H9 (cell line): ENCODE results near the gene PRUNE1. TPM values are rescaled to one million over a fixed set of nuclear protein-coding genes. Genes with fewer than 3 reads are reported as not detected.

Source experiments
- DNase-seq: peaks from one replicate; pipeline ENCODE4 v3.0.0-alpha.2; 2017
- H2AFZ ChIP-seq: one replicate; pipeline ENCODE4 v1.6.1; 2013; ENCODE audit warnings: mild to moderate bottlenecking, low read length, control low read depth, moderate library complexity
- H2AK5ac ChIP-seq: 2 replicates; pipeline ENCODE4 v1.6.1; 2013; ENCODE audit warnings: low read length, control low read depth, mixed read lengths; ENCODE audit not compliant: insufficient read length
- H2BK120ac ChIP-seq: one replicate; pipeline ENCODE4 v1.6.1; 2013; ENCODE audit warnings: low read depth, mild to moderate bottlenecking, low read length, control low read depth, inconsistent platforms; ENCODE audit not compliant: poor library complexity, severe bottlenecking
- H2BK12ac ChIP-seq: 2 replicates; pipeline ENCODE4 v1.6.1; 2013; ENCODE audit warnings: low read length, control low read depth, mixed read lengths, low read depth; ENCODE audit not compliant: insufficient read length
- H2BK15ac ChIP-seq: 2 replicates; pipeline ENCODE4 v1.6.1; 2013; ENCODE audit warnings: low read depth, low read length, control low read depth
- H2BK20ac ChIP-seq: one replicate; pipeline ENCODE4 v1.6.1; 2013; ENCODE audit warnings: low read depth, mild to moderate bottlenecking, low read length, control low read depth, inconsistent platforms; ENCODE audit not compliant: poor library complexity, severe bottlenecking
- H2BK5ac ChIP-seq: 2 replicates; pipeline ENCODE4 v1.6.1; 2013; ENCODE audit warnings: low read length, control low read depth, mixed read lengths; ENCODE audit not compliant: insufficient read length
- H3K14ac ChIP-seq: 2 replicates; pipeline ENCODE4 v1.6.1; 2013; ENCODE audit warnings: low read length, control low read depth; ENCODE audit not compliant: insufficient read depth
- H3K18ac ChIP-seq: 2 replicates; pipeline ENCODE4 v1.6.1; 2013; ENCODE audit warnings: low read depth, mild to moderate bottlenecking, mixed read lengths, low read length, control low read depth; ENCODE audit not compliant: insufficient read length
- H3K23ac ChIP-seq: 2 replicates; pipeline ENCODE4 v1.6.1; 2013; ENCODE audit warnings: low read length, control low read depth, mixed read lengths, low read depth; ENCODE audit not compliant: insufficient read length
- H3K23me2 ChIP-seq: 2 replicates; pipeline ENCODE4 v1.6.1; 2013; ENCODE audit warnings: low read depth, mild to moderate bottlenecking, mixed read lengths, low read length, control low read depth; ENCODE audit not compliant: insufficient read length, poor library complexity, severe bottlenecking
- H3K27ac ChIP-seq: 2 replicates; pipeline ENCODE4 v1.5.1; 2013; ENCODE audit warnings: low read length, control low read depth, mixed read lengths, low read depth; ENCODE audit not compliant: insufficient read length
- H3K27me3 ChIP-seq: 2 replicates; pipeline ENCODE4 v1.6.1; 2013; ENCODE audit warnings: low read length, control low read depth, inconsistent platforms; ENCODE audit not compliant: insufficient read depth
- H3K4ac ChIP-seq: 2 replicates; pipeline ENCODE4 v1.6.1; 2013; ENCODE audit warnings: low read depth, mild to moderate bottlenecking, control low read depth, inconsistent platforms, low read length, moderate library complexity
- H3K4me1 ChIP-seq: 2 replicates; pipeline ENCODE4 v1.6.1; 2013; ENCODE audit warnings: low read length, control low read depth, inconsistent platforms; ENCODE audit not compliant: insufficient read depth
- H3K4me2 ChIP-seq: 2 replicates; pipeline ENCODE4 v1.6.1; 2013; ENCODE audit warnings: low read length, control low read depth, mixed read lengths; ENCODE audit not compliant: insufficient read length, insufficient read depth
- H3K56ac ChIP-seq: 2 replicates; pipeline ENCODE4 v1.6.1; 2013; ENCODE audit warnings: low read depth, mild to moderate bottlenecking, mixed read lengths, low read length, control low read depth; ENCODE audit not compliant: insufficient read length
- H3K79me1 ChIP-seq: 2 replicates; pipeline ENCODE4 v1.6.1; 2013; ENCODE audit warnings: low read depth, mild to moderate bottlenecking, moderate library complexity, low read length, control low read depth, inconsistent platforms; ENCODE audit not compliant: insufficient read depth, poor library complexity, severe bottlenecking
- H3K79me2 ChIP-seq: 2 replicates; pipeline ENCODE4 v1.6.1; 2013; ENCODE audit warnings: low read length, control low read depth, inconsistent platforms; ENCODE audit not compliant: insufficient read depth
- H3K9ac ChIP-seq: 2 replicates; pipeline ENCODE4 v1.6.1; 2013; ENCODE audit warnings: low read length, control low read depth, mixed read lengths; ENCODE audit not compliant: insufficient read length; ENCODE audit errors: extremely low read depth
- H3K9me3 ChIP-seq: one replicate; pipeline ENCODE4 v1.6.1; 2013; ENCODE audit warnings: low read depth, low read length, inconsistent platforms; ENCODE audit not compliant: control insufficient read depth
- H3T11ph ChIP-seq: one replicate; pipeline ENCODE4 v1.6.1; 2013; ENCODE audit warnings: mild to moderate bottlenecking, low read length, control low read depth, inconsistent platforms
- H4K20me1 ChIP-seq: one replicate; pipeline ENCODE4 v1.6.1; 2013; ENCODE audit not compliant: control insufficient read depth, insufficient read length, insufficient read depth
- H4K5ac ChIP-seq: 2 replicates; pipeline ENCODE4 v1.6.1; 2013; ENCODE audit warnings: low read depth, mild to moderate bottlenecking, mixed read lengths, low read length, control low read depth; ENCODE audit not compliant: insufficient read length
- H4K8ac ChIP-seq: replicated peaks from 2 replicates; pipeline ENCODE4 v1.6.1; 2013; ENCODE audit warnings: low read length, control low read depth, mixed read lengths, low read depth; ENCODE audit not compliant: insufficient read length
- H4K91ac ChIP-seq: 2 replicates; pipeline ENCODE4 v1.6.1; 2013; ENCODE audit warnings: low read depth, mild to moderate bottlenecking, moderate library complexity, mixed read lengths, low read length, control low read depth; ENCODE audit not compliant: insufficient read length
- H3K27ac Mint-ChIP-seq, 3 experiments: 2 replicates in 2 of 3; 3 replicates in 1 of 3; pipeline ENCODE4 v1.8.0; 2020 to 2021; ENCODE audit warnings: mixed read lengths in 3 of 3, mild to moderate bottlenecking in 1 of 3, moderate library complexity in 1 of 3
- H3K27me3 Mint-ChIP-seq: 2 replicates; pipeline ENCODE4 v1.8.0; 2021; ENCODE audit warnings: low read depth, mild to moderate bottlenecking, moderate library complexity, mixed read lengths
- H3K36me3 Mint-ChIP-seq, 3 experiments: 2 replicates in 2 of 3; 3 replicates in 1 of 3; pipeline ENCODE4 v1.8.0; 2020 to 2021; ENCODE audit warnings: low read depth in 3 of 3, mixed read lengths in 3 of 3; ENCODE audit not compliant: insufficient read depth in 1 of 3
- H3K4me1 Mint-ChIP-seq, 2 experiments: 2 replicates each; pipeline ENCODE4 v1.8.0; 2020; ENCODE audit warnings: mixed read lengths in 2 of 2
- H3K4me3 Mint-ChIP-seq, 2 experiments: 2 replicates in 1 of 2; 3 replicates in 1 of 2; pipeline ENCODE4 v1.8.0; 2020 to 2021; ENCODE audit warnings: mild to moderate bottlenecking in 2 of 2, mixed read lengths in 2 of 2, moderate library complexity in 1 of 2
- H3K9me3 Mint-ChIP-seq, 2 experiments: 2 replicates in 1 of 2; 3 replicates in 1 of 2; pipeline ENCODE4 v1.8.0; 2020; ENCODE audit warnings: mild to moderate bottlenecking in 2 of 2, mixed read lengths in 2 of 2, moderate library complexity in 1 of 2
- WGBS: extraction: QIAGEN DNeasy Blood & Tissue Kit; methylation state at CpG from one replicate; pipeline ENCODE4 v1.1.7; 2013; ENCODE audit warnings: missing lambda C conversion rate, low lambda C conversion rate, mixed read lengths; ENCODE audit not compliant: insufficient read length; ENCODE audit errors: extremely low coverage; 5-methylcytosine and 5-hydroxymethylcytosine counted together
- total RNA-seq: library from RNA; stranded (reverse); gene quantifications from 2 replicates; pipeline ENCODE4 v1.2.1, GENCODE V29; 2021
- TF ChIP-seq, protein P1 (sequence below): fragments of 200-600 bp; sonication (generic); conservative IDR thresholded peaks from 3 replicates; pipeline ENCODE4 v1.8.0; 2021; ENCODE audit warnings: antibody characterized with exemption, mild to moderate bottlenecking

PRUNE1 gene
- total RNA-seq, 1 experiment from 2014 or later: 22.3 TPM

DNA sequence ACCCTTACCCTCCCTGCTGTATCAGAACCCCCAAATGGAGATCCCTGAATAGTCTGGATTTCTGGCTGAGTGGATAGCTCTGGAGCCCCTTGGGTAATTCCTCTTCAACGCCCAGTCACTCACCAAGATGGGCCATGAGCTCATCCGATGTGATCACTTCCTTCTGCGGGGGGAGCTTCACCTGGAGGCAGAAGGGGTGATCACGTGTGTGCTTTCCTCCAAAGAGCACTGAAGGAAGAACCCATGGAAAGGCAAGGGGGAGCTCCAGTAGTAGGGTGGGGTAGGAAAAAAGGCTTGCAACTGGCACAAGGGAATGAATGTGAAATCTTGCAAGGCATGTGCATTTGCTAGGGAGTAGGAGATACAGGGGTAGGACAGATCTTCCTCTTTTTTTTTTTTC is 6.6 kb upstream of the PRUNE1 start:
- Histone ChIP-seq H3K4ac (no peak overlapping the region), H2BK120ac (no peak overlapping the region), H3K14ac (no peak overlapping the region), H3K23me2 (peaks cover 4% of the 10 kb centered on the region), H3K18ac (no peak overlapping the region), H2BK5ac (no peak overlapping the region), H3T11ph (no peak overlapping the region), H3K9me3 (no peaks in the 10 kb centered on the region), H3K27ac (no peak overlapping the region), H2BK20ac (no peak overlapping the region), H3K9ac (no peak overlapping the region), H2BK15ac (no peak overlapping the region), H3K23ac (no peak overlapping the region), H4K5ac (no peak overlapping the region), H2AK5ac (no peak overlapping the region), H3K4me2 (no peak overlapping the region), H3K27me3 (no peaks in the 10 kb centered on the region), H3K56ac (no peak overlapping the region), H4K20me1 (no peaks in the 10 kb centered on the region), H3K4me1 (peaks cover 3% of the 10 kb centered on the region; the same call in 1 of the 2 replicates), H4K91ac (no peak overlapping the region), H3K79me2 (no peaks in the 10 kb centered on the region), H2AFZ (no peak overlapping the region), H2BK12ac (no peak overlapping the region), H4K8ac (no peak overlapping the region), H3K79me1 (no peaks in the 10 kb centered on the region)
- 0 out of 7 replicates have a peak overlapping the region, but pooled peaks of 1 of the 3 experiments have one; percentile 21 for H3K27ac Mint-ChIP-seq
- no peaks in the 10 kb centered on the region for H3K9me3 Mint-ChIP-seq
- peaks cover 13 to 20% of the 10 kb centered on the region in 2 experiments for H3K4me1 Mint-ChIP-seq
- WGBS: no CpG with 5 or more reads among the region's 4 CpGs
- H3K36me3 Mint-ChIP-seq: peaks cover 0 to 10% (median 5%) of the 10 kb centered on the region in 3 experiments; a peak in 2 of 7 replicates
- no peak overlapping the region; a peak in 1 of 5 replicates for H3K4me3 Mint-ChIP-seq
- H3K27me3 Mint-ChIP-seq: no peaks in the 10 kb centered on the region; the same call in 1 of the 2 replicates
- TF ChIP-seq, protein P1, sequence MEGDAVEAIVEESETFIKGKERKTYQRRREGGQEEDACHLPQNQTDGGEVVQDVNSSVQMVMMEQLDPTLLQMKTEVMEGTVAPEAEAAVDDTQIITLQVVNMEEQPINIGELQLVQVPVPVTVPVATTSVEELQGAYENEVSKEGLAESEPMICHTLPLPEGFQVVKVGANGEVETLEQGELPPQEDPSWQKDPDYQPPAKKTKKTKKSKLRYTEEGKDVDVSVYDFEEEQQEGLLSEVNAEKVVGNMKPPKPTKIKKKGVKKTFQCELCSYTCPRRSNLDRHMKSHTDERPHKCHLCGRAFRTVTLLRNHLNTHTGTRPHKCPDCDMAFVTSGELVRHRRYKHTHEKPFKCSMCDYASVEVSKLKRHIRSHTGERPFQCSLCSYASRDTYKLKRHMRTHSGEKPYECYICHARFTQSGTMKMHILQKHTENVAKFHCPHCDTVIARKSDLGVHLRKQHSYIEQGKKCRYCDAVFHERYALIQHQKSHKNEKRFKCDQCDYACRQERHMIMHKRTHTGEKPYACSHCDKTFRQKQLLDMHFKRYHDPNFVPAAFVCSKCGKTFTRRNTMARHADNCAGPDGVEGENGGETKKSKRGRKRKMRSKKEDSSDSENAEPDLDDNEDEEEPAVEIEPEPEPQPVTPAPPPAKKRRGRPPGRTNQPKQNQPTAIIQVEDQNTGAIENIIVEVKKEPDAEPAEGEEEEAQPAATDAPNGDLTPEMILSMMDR: no peak
- DNase-seq: no peak
